Measurements from ENCODE around the gene KDM2B. TPM values are rescaled to one million over a fixed set of nuclear protein-coding genes. Genes with fewer than 3 reads are reported as not detected.

The KDM2B gene
- total RNA-seq, 1 donor, result 32.6 TPM

DNA sequence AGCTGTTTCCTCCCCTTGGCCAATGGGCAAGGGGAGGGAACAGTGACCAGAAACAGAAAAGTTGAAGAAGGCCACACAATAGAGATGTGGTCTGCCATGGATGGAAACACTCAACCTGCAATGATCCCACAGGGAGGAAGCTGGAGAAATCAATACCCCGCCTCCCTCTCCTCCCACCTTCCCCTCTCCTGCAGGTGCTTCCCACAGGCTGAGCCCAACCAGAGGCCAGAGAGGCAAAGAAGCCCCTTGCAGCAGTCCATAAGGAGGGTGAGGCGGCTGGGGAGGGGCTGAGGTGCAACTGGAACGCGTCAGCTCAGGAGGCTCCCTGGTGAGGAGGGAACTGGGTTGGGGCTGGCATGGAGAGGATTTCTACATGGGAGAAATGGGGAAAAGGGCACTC, 96.9 kb downstream of the KDM2B start:
- no peak overlapping the region for H3K27ac ChIP-seq (ENCODE audit: low read depth, low read length)
- no peak overlapping the region for H2AFZ ChIP-seq (ENCODE audit: low read length)
- TF ChIP-seq, protein P1, sequence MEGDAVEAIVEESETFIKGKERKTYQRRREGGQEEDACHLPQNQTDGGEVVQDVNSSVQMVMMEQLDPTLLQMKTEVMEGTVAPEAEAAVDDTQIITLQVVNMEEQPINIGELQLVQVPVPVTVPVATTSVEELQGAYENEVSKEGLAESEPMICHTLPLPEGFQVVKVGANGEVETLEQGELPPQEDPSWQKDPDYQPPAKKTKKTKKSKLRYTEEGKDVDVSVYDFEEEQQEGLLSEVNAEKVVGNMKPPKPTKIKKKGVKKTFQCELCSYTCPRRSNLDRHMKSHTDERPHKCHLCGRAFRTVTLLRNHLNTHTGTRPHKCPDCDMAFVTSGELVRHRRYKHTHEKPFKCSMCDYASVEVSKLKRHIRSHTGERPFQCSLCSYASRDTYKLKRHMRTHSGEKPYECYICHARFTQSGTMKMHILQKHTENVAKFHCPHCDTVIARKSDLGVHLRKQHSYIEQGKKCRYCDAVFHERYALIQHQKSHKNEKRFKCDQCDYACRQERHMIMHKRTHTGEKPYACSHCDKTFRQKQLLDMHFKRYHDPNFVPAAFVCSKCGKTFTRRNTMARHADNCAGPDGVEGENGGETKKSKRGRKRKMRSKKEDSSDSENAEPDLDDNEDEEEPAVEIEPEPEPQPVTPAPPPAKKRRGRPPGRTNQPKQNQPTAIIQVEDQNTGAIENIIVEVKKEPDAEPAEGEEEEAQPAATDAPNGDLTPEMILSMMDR (IDR thresholded peaks at IDR 0.05; ENCODE audit: extremely low read depth, low read depth, low read length), result no peak
- H3K4me1 ChIP-seq (ENCODE audit: insufficient read depth, low read length), result no peaks in the 10 kb centered on the region
- H3K4me2 ChIP-seq (ENCODE audit: insufficient read depth, low read length), result no peak overlapping the region
- no peak overlapping the region for H3K4me3 ChIP-seq (ENCODE audit: insufficient read depth, low read length)
- DNase-seq (ENCODE audit: insufficient read length, low spot score, missing footprints), result no peak
- H3K79me2 ChIP-seq (ENCODE audit: insufficient read depth, low read length), result no peaks in the 10 kb centered on the region
- no peaks in the 10 kb centered on the region for H4K20me1 ChIP-seq (ENCODE audit: insufficient read depth, low read length)
- H3K36me3 ChIP-seq (ENCODE audit: insufficient read depth, low read length), result no peaks in the 10 kb centered on the region
- no peaks in the 10 kb centered on the region for H3K9me3 ChIP-seq (ENCODE audit: low read depth, low read length)
- H3K27me3 ChIP-seq (ENCODE audit: insufficient read depth, low read length), result no peaks in the 10 kb centered on the region

DNA sequence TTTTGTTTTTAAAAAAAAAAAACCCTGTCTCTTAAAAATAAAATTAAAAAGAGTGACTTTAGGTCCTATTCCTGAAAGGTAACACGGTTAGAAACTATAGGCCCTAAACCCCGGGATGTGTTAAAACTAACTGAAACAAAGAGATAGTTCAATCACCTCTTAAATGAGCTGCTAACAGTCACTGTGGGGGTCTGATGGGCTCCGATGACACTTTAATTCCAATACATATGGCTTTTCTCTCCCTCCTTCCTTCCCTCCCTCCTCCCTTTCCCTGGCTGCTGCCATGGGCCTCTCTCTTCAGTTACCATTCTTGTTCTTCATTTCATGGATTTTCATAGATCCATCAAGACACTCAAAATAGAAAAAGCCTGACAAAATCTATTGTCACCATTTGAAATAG, 104.3 kb downstream of the KDM2B start:
- no peaks in the 10 kb centered on the region for H4K20me1 ChIP-seq (ENCODE audit: insufficient read depth, low read length)
- H3K4me1 ChIP-seq (ENCODE audit: insufficient read depth, low read length), result no peaks in the 10 kb centered on the region
- DNase-seq (ENCODE audit: insufficient read length, low spot score, missing footprints), result no peak
- H3K36me3 ChIP-seq (ENCODE audit: insufficient read depth, low read length), result no peaks in the 10 kb centered on the region
- TF ChIP-seq, protein P1 (IDR thresholded peaks at IDR 0.05; ENCODE audit: extremely low read depth, low read depth, low read length), result no peak
- no peak overlapping the region for H3K4me2 ChIP-seq (ENCODE audit: insufficient read depth, low read length)
- H3K9me3 ChIP-seq (ENCODE audit: low read depth, low read length), result no peaks in the 10 kb centered on the region
- no peak overlapping the region for H3K4me3 ChIP-seq (ENCODE audit: insufficient read depth, low read length)
- H3K79me2 ChIP-seq (ENCODE audit: insufficient read depth, low read length), result no peaks in the 10 kb centered on the region
- no peak overlapping the region for H3K27ac ChIP-seq (ENCODE audit: low read depth, low read length)
- H2AFZ ChIP-seq (ENCODE audit: low read length), result no peak overlapping the region
- H3K27me3 ChIP-seq (ENCODE audit: insufficient read depth, low read length), result no peaks in the 10 kb centered on the region

DNA sequence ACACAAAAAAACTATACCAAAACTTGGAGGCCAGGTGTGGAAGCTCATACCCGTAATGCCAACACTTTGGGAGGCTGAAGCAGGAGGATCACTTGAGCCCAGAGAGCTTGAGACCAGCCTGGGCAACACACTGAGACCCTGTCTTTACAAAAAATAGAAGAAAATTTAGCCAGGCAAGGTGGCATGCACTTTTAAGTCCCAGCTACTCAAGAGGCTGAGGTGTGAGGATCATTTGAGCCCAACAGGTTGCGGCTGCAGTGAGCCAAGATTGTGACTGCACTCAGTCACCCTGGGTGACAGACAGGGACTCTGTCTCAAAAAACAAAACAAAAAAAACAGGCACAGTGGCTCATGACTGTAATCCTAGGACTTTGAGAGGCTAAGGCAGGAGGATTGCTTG, 105.5 kb downstream of the KDM2B start:
- H4K20me1 ChIP-seq (ENCODE audit: insufficient read depth, low read length), result no peaks in the 10 kb centered on the region
- DNase-seq (ENCODE audit: insufficient read length, low spot score, missing footprints), result no peak
- no peaks in the 10 kb centered on the region for H3K27me3 ChIP-seq (ENCODE audit: insufficient read depth, low read length)
- no peak overlapping the region for H3K27ac ChIP-seq (ENCODE audit: low read depth, low read length)
- H3K4me2 ChIP-seq (ENCODE audit: insufficient read depth, low read length), result no peak overlapping the region
- H3K4me3 ChIP-seq (ENCODE audit: insufficient read depth, low read length), result no peak overlapping the region
- H3K79me2 ChIP-seq (ENCODE audit: insufficient read depth, low read length), result no peaks in the 10 kb centered on the region
- no peaks in the 10 kb centered on the region for H3K9me3 ChIP-seq (ENCODE audit: low read depth, low read length)
- no peak overlapping the region for H2AFZ ChIP-seq (ENCODE audit: low read length)
- TF ChIP-seq, protein P1 (IDR thresholded peaks at IDR 0.05; ENCODE audit: extremely low read depth, low read depth, low read length), result no peak
- H3K36me3 ChIP-seq (ENCODE audit: insufficient read depth, low read length), result no peaks in the 10 kb centered on the region
- H3K4me1 ChIP-seq (ENCODE audit: insufficient read depth, low read length), result no peaks in the 10 kb centered on the region

- Histone ChIP-seq H3K4me2 (ENCODE audit: insufficient read depth, low read length) (no peak overlapping the region), H3K79me2 (ENCODE audit: insufficient read depth, low read length) (no peaks in the 10 kb centered on the region), H3K27ac (ENCODE audit: low read depth, low read length) (no peak overlapping the region), H3K27me3 (ENCODE audit: insufficient read depth, low read length) (no peaks in the 10 kb centered on the region), H3K4me1 (ENCODE audit: insufficient read depth, low read length) (no peaks in the 10 kb centered on the region), H3K36me3 (ENCODE audit: insufficient read depth, low read length) (no peaks in the 10 kb centered on the region), H3K9me3 (ENCODE audit: low read depth, low read length) (no peaks in the 10 kb centered on the region), H4K20me1 (ENCODE audit: insufficient read depth, low read length) (peaks cover 4% of the 10 kb centered on the region), H3K4me3 (ENCODE audit: insufficient read depth, low read length) (no peak overlapping the region), H2AFZ (ENCODE audit: low read length) (no peak overlapping the region)
- no peak for DNase-seq (ENCODE audit: insufficient read length, low spot score, missing footprints)
- TF ChIP-seq, protein P1 (IDR thresholded peaks at IDR 0.05; ENCODE audit: extremely low read depth, low read depth, low read length), result no peak
Observed at GRCh38 chr12:121472150-121472905, 108.5 kb downstream of the KDM2B start.

Measured in osteoblast (primary cell).